HG02678 (cell line): Measurements from ENCODE around the gene INPP5E.

Experiments used
- ATAC-seq: cut with Tn5 transposase; IDR thresholded peaks from one replicate; pipeline ENCODE4 v1.9.1; 2021; ENCODE audit warnings: mild to moderate bottlenecking, moderate library complexity; ENCODE audit not compliant: unreplicated experiment

Gene INPP5E, protein sequence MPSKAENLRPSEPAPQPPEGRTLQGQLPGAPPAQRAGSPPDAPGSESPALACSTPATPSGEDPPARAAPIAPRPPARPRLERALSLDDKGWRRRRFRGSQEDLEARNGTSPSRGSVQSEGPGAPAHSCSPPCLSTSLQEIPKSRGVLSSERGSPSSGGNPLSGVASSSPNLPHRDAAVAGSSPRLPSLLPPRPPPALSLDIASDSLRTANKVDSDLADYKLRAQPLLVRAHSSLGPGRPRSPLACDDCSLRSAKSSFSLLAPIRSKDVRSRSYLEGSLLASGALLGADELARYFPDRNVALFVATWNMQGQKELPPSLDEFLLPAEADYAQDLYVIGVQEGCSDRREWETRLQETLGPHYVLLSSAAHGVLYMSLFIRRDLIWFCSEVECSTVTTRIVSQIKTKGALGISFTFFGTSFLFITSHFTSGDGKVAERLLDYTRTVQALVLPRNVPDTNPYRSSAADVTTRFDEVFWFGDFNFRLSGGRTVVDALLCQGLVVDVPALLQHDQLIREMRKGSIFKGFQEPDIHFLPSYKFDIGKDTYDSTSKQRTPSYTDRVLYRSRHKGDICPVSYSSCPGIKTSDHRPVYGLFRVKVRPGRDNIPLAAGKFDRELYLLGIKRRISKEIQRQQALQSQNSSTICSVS

DNA sequence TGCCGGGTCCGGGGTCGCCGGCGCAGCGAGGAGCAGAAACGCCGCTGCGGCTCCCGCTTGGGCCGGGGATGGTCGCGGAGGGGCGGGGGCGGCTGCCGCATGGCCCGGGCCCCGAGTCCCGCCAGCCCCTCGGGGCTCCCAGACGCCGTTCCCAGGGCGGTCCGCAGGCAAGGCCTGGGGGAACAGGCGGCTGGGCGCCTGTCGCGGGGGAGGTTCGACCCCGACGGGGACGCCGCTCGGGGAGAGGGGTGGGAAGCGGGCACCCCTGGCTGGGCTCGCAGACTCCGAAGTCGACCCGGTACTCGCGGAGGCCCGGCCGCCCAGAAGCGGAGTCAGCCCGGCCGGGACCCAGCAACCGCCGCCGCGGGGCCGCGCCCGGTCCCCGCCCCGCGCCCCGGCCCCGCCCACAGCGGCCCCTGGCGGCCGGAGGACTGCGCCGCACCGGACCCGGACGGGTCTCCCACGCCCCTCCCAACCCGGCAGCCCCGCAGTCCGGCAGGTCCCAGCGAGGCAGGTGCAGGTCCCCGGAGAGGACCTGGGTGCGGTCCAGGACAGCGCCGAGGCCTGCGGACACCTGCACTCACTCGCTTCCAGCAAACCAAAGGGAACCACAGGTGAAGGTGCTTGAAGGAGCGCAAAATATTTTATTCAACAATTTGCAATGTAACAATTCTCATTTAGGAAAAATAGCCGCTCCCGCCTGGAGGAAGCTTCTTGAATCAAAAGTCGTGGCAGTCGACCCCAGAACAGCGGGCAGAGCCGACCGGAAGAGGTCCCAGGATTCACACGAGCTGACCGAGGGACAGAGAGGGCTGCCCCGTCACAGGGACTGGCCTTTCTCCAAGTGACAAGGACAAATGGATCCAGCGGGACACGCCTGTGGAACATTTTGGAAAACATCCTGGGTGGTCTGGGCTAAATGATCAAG lies at the start of gene INPP5E:
INPP5E (minus strand) TSS at position 365 of the 928 bp plus-strand sequence. CDS start 426 bp downstream, outside the sequence.
- peak; percentile 76 for ATAC-seq

DNA sequence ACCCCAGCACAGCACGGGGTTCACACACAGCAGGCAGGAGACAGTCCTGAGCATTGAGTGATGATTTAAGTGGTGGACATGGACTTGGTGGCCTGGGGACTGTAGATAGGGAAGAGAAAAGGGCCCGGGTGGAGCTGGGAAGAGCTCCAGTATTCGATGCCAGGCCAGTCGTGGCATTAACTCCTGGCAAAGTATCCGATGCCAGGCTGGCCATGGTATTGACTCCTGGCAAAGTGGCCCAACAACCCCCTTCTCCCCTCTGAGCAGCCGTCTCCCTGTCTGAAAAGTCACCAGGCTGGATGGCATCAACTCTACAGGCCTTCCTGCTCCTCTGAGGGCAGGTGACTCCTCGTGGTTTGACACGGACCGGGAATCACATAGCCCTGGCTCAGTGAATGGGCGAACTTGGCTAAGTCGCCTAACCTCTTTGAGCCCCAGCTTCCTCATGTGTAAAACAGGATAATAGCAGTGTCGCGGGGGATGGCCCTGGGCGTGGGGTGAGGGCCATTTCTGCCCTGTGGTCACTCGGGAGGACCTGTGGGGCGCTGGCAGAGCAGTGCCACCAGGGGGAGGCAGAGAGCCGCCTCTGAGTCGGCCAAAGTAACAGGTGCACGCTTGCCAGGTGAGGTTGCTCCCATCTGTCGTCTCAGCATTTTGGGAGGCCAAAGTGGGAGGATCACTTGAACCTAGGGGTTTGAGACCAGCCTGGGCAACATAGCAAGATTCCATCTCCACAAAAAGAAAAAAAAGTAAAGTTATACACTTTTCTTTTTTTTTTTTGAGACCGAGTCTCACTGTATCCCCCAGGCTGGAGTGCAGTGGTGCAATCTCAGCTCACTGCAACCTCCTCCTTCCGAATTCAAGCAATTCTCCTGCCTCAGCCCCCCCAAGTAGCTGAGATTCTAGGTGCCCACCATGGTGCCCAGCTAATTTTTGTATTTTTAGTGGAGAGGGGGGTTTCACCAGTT lies 48.9 kb upstream of the INPP5E start:
- ATAC-seq, result no peak

DNA sequence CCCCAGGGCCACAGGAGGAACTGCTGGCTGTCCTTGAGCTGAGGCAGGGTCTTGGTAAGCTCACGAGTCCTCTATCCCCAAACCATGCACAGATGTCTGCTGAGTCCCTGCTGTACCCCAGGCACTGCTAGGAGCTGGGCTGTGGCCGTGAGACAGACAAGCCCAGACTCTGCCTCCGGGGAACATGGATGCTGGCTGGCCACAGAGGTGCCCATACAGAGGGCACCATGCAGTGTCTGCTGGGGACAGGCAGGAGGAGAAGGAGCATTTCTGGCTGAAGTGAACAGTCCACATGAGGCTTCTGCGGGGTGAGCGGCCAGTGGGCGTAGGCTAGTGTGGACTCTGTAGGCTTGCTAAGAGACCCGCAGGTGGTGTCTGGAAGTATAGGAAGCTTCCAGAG lies 48.0 kb upstream of the INPP5E start:
- no peak for ATAC-seq

DNA sequence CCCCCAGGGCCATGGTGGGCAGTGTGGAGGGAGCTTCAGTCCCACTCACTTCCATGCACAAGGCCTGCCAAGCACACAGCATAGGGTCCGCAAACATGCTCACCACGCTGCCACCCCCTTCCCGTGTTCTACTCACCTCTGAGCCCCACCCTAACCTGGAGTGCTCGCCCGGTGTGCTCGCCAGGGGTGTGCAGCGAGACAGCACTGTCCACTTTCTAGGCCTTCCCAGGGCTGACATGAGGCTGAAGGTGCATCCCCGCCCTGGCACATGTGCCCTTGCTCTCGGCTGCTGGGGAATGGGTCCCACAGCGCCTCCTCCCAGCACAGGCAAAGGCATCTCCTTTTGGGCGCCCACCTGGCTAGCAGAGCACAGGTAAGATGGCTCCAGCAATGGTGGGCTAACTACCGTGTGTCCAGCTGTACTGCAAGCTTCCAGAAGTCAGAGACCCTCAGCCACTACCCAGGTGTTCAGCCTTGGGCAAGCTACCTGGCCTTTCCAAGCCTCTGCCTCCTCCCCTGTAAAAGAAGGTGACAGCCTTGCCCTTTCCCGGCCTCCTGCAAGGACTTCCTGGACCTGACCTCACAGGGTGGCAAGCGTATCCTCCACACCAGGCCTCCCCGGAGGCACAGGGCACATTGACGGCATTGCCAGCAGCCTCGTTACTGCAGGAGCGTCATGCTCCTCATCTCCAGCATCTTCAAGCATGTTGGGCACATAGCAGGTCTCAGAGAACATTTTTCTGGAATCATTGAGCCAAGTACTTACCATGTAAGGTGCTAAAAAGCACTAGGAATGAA lies 47.4 kb upstream of the INPP5E start:
- ATAC-seq, result no peak

DNA sequence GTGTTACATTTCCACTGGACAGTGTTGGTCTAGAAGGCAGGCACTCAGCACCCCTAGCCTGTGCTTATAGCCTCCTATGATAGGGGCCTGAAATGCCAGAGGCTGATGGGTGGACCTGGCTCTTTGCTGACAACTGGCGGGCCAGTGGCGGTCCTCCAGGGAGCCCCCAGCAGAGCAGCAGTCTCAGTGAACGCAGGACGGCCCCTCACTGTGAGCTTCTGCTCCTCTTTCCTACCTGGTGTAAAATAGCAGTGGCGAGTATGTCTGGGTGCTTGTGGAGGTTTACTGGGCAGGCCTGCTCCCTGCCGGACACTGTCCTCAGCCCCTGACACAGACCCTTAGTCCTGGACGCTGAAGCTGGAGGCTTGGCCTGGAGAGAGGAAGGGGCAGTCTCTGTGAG lies 46.5 kb upstream of the INPP5E start:
- ATAC-seq, result no peak

DNA sequence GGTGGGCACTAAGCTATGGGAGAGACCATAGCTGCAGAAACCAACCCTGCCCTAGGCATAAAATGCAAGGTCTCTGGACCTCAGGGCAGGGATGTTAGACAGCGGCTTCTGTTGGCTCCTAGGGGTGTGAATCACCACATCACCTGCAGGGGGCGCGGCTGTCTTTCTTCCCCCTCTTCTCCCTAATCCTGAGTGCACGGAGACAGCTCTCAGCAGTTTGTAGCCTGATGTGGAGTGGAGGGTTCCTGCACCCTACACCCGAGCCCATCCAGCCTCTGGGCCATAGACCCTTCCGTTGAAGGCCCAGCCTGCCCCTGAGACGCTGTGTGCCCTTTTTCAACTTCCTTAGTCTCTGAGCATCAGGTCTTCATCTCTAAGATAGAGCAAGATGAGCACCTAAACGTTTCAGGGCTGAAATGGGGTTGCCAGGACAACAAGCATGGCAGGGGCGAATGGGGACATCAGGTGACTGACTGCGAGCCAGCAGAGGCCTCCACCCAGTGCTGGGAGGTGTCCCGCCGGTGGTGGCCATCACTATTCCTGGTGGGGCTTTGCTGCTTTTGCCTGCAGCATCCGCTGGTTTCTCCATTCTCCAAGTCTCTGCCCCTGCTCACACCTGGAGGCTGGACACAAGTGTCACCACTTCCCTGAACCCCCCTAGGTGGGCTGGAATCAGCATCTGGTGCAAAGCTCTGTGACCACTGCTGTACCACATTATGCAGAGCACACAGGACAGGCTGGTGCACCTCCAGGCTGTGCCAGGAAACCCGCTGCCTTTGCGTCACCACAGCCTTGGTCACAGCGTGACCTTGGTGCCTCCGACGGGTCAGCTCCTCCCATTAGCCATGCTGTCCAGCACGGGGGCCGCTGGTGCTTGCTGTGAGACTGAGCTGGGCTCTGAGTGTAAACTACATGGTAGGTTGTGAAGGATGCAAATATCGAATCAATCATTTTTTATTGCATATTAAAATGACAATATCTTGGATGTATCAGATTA lies 45.7 kb upstream of the INPP5E start:
- ATAC-seq, result no peak

DNA sequence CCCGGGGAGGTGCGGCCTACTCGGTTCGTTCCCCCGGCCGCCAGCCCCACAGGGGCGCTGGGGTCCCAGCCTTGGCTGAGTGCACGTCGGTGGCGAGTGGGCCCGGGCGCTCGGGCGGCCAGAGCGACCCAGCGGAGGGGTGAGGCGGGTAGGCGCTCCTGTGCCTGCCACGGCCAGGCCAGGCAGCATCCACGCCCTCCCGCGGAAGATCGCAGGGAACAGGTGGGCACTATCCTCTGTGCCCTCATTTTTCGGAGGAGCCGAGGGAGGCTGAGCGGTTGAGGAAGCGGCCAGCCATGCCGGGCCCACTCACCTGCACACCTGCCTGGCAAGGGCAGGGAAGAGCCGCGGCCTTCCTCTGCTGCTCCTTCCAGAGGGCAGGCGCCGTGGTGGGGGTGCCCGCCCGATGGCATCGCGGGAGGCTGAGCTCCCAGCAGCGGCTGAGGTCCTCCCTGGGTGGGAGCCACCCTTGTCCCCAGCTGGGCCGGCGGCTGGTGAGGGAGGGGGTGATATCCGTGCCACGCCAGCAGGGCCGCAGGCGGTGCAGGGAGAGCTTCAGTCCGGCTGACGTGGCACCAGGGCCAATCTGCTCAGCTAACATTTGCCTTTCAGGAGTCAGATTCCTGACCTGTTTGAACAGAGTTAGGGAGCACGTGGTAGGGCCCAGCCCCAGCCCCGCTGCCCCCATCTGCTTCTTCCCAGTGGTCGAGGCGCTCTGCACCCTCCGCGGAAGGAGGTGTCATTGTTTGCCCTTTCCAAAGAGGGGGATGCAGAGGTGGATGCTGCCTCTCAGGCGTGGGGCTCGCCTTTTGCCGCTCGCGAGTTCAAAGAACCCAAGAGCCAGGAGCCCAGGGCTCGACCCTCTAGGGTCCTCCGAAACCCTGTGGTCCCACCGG lies 44.8 kb upstream of the INPP5E start:
- no peak for ATAC-seq

DNA sequence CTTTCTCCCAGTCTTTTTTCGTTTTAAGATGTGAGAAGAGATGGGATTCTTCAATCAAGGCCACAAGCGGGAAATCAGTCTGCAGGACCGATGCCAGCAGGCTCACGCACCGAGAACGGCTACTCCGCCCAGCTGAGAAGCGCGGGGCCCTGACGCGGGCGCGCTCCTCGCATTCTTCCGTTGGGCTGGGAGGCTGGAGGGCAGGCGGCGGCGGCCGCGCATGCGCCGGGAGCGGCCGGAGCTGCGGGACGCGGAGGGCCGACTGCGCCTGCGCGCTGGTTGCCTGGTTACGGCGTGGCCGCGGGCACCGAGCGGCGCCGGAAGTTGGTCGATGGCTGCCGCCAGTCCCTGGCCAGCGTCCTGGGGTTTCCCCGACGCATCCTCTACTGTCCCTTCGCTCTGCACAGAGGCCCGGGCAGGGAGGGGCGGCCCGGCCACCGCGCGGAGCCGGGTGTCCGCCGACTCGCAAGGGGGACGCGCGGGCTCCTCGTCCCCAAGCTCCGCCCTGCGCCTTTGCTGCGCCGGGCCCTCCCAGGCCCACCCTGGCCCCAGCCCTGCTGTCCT lies 44.0 kb upstream of the INPP5E start:
- ATAC-seq, result peak; percentile 63

DNA sequence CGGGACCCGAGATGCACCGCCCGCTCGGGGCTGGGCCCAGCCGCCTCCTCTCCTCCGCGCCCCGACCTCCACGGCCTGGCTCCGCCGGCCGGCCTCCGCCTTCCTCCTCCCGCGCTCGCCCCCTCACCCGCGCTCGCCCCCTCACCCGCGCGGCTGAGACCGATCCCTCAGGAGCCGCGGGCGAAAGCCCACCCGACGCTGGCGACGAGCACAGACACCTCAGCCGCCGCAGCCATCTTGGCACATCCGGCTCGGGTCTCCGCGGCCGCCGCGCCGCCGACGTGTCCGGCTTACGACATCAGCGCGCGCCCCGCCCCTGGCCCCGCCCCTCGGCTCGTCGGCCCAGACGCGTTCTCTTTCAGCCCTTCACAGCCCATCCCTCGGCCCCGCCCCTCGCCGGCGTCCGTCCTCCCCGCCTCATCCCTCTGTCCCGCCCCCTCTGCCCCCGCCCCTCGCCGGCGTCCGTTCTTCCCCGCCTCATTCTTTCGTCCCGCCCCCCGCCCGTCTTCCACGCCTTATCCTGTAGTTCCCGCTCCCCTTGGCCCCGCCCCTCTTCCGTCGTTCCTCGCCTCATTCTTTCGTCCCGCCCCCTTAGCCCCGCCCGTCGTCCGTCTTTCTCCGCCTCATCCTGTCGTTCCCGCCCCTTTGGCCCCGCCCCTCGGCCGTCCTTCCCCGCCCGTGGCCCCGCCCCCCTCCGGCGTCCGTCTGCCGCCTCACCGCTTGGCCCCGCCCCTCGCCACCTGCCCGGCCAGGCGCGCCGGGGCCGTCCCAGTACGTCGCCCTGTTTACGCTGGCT lies 43.3 kb upstream of the INPP5E start, which contains the start of gene SEC16A:
SEC16A (minus strand) TSS at position 248 of the 796 bp plus-strand sequence. CDS start 5,425 bp downstream, outside the sequence.
- peak; percentile 56 for ATAC-seq

DNA sequence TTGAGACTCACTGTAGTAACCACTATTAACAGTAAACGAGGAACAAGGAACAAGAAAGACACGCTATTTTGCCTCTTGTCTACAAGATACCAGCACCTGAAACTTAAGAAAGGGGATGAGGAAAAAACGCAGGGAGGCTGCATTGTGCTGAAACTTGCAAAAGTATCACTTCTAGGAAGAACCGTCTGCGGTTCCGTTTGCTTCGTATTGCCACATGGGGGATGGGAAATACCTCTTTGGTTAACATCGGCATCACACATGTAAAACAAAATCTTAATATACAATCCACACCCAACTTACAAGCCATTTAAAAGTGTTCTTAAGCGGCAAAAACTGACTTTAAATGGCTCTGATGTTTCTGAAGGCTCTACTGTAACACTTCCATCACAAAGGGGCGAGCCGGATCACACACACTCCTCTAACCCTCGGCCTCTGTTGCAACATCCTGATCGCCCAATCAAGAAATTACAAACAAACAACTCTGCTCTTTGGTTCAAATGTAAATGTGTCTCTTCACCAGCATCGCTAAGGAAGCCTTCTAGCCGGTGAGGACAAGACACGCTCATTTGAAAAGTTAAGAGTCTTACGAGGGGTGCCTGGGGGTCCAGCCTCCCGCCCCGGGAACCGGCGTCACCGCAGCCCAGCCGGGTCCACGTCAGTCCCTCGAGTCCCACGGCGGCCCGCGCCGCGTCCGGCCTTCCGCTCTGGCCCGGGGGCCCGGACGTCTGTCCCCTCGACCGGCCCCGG lies 42.6 kb upstream of the INPP5E start:
- ATAC-seq, result no peak

DNA sequence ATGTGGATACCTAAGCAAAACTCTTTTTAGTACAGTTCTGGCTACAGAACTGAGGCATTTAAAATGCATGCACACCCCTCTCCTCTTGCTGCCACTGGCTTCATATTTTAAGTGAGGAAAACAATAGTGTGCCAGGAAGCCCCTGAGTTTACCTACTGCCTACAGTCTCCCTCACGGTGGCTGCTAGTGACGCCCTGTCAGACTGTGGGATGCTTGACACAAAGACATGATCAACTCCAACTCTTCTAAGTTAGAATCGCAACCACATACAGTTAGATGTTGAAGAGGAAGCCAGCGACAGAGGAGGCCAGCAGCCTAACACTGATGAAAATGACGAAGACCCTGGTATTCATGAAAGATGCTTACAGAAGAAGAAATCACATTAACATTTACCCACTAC lies 41.9 kb upstream of the INPP5E start:
- ATAC-seq, result no peak

DNA sequence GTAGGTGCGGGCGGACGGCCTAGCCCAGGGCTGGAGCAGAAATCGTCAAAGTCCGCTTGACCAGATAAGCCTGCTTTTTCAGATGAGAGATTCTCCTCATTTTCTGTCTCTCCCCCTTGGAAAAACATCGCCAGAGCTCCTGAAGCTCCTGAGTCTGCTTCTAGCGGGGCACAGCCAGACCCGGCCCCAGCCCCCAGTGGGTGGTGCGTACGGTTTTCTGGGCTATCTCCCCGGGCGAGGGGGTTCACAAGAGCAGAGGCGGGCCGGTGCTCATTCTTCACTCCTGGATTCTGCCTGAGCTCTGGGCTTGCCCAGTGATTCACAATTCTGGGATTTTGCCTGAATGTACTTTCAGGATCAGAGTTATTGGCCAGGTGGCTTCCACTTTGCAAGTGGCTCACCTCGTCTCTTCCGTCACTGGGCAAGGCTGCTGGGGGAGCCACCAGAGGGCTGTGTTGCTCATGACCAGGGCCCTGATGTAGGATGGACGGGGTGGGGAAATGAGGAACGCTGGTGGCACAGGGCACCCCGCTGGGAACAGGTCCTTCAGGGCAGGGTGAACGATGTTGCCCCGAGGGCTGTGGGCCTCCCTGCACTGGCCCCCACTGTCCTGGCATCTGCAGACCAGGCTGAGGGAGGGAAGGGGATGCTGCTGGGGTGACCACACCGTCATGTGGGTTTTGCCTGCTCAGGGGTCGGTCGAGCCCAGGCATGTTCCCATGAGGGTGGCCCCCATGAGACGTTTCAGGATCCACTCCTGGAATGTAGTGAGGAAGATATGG lies 36.9 kb upstream of the INPP5E start:
- ATAC-seq, result no peak

DNA sequence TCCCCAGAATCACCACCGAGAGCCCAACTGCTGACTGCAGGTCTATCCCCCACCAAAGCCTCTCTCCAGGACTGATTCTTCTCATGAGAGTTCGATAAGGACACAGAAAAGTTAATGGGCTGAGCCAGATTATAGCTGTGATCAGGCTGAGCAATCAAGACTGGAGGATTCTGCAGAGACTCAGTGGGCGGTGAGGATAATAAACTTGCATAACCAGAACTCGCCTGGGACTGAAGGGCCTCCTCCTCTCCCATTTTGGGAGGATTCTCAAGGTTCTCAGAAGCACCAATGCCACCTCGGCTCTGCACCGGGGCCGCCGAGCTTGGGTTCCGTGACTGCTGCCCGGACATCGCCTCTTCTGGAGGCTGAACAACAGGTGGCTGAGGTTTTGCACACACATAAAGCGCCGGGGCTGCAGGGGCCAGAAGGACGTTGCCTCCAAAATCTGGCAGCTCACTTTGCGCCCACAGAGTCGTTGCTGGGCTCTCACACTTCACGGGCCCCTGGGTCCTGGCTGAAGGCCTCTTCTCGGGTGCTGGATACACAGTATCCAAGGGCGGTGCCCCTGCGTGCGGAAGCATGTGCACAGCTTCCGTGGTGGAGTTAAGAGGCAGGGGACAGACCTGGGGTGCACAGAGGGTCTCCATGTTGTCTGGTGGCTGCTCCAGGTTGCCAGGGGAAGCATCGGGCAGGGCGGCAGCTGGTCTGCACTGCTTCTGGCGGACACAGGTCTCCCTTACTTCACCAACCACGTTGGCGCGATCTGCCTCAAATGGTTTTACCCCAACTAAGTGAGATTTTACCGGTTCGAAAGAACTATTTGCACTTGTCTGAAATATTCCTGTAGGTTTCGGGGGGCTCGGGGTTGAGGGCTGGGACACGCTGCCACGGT lies 35.6 kb upstream of the INPP5E start:
- no peak for ATAC-seq
